Omental fat pad (tissue), 4 donors: ENCODE measurements around the gene ALDH1L2. TPM values are rescaled to one million over a fixed set of nuclear protein-coding genes. Genes with fewer than 3 reads are reported as not detected.
A peak's percentile ranks its signal among the peaks of the same experiment; 100 is the strongest.

Experiments
- ATAC-seq: fragments of 150-250 bp; one replicate; pipeline ENCODE4 v1.9.1; 2016; ENCODE audit warnings: mild to moderate bottlenecking, moderate library complexity; ENCODE audit not compliant: low FRiP score
- DNase-seq: peaks from one replicate; pipeline ENCODE4 v3.0.0-alpha.2; 2019; ENCODE audit warnings: low spot score
- total RNA-seq, 4 donors: library from RNA; depleted of rRNA; stranded (reverse); fragments of >200 nt; gene quantifications; one replicate each; pipeline ENCODE4 v1.1.0, GENCODE V29; 2016
- TF ChIP-seq, protein P1 (sequence below), 3 donors: fragments of 450-650 bp; IDR thresholded peaks; one replicate each; pipeline ENCODE4 v1.5.1; 2016 to 2017; ENCODE audit warnings: antibody characterized with exemption in 3 of 3, mild to moderate bottlenecking in 3 of 3, moderate library complexity in 2 of 3

ALDH1L2 gene
- total RNA-seq, 4 donors from 2014 or later = 3.7 to 22.4 (median 5.2) TPM

DNA sequence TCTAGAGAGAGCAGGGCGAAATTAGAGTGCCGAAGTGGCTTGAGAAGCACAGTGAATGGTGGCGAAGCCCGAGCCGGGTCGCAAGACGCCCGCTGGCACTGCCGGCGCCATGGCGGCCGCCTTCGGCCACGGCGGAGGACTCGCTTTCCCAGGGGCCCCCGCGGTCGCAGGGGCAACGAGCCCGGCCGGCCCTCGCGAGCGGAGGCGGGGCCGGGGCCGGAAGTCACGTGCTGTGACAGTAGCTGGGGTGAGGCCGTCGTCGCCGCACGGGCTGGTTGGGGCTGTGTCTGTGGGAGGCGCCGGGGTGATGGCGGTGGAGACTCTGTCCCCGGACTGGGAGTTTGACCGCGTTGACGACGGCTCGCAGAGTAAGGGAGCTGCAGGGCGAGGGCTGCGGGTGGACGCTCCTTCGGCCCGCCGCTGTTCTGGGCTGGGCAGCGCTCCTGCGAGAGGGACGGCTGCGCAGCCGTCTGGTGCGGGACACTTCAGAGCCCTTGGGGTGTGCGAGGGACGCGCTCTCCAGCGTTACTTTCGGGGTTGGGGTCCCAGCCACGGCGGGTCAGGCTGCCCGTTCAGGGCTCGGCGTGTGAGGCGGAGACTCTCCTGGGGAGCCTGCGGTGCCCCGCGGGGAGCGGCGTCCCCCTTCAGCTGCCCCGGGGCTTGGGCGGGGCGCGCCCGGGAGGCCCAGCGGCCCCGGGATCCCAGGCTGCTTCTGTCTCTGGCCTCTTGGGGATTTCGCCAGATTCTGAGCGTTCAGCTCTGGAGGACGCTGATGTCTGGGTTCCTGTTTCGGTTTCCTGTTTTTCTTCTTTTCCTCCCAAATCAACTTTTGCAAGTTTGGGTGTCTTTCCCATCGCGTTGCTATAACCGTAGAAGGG, 23.5 kb upstream of the ALDH1L2 start, which contains the start of gene WASHC4:
WASHC4 (plus strand) TSS at position 238 of the 878 bp plus-strand sequence; CDS start at position 308, 70 bp downstream.
- TF ChIP-seq, protein P1, sequence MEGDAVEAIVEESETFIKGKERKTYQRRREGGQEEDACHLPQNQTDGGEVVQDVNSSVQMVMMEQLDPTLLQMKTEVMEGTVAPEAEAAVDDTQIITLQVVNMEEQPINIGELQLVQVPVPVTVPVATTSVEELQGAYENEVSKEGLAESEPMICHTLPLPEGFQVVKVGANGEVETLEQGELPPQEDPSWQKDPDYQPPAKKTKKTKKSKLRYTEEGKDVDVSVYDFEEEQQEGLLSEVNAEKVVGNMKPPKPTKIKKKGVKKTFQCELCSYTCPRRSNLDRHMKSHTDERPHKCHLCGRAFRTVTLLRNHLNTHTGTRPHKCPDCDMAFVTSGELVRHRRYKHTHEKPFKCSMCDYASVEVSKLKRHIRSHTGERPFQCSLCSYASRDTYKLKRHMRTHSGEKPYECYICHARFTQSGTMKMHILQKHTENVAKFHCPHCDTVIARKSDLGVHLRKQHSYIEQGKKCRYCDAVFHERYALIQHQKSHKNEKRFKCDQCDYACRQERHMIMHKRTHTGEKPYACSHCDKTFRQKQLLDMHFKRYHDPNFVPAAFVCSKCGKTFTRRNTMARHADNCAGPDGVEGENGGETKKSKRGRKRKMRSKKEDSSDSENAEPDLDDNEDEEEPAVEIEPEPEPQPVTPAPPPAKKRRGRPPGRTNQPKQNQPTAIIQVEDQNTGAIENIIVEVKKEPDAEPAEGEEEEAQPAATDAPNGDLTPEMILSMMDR (IDR thresholded peaks at IDR 0.05) = no peak
- ATAC-seq (peak; percentile 99), DNase-seq (peak; percentile 76)

DNA sequence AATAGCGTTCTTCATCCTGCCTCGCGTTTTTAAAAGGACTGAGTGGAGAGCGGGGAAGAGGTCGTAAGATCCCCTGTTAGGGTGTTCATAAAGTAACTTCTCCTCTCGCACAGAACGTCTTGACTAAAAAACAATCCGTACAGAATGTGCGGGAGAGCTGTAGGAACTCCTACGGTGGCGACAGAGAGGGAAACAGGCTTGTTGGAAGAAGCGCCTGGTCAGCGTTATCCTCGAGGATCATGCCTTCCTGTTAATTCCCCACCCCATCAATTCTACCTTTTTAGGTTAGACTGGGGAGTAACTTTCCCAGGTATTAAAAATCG, 22.9 kb upstream of the ALDH1L2 start:
- TF ChIP-seq, protein P1 (IDR thresholded peaks at IDR 0.05) = no peak
- ATAC-seq = peak; percentile 44

DNA sequence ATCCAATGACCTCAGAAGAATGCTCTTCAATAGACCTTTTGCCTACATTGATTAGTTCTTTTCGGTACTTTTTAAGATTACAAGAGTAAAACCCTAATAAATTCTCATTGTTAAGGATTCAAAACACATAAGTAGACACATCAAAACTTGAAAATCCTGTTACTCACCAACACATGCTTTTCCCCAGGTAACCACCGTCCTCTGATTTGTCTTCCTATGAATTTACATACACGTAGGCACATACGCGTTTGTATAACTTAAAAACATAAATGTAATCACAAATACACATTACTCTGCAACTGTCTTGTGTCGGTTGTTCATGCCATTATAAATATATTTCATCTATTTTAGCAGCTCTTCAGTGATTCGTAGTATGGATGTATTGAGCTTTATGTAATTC, 22.4 kb upstream of the ALDH1L2 start:
- TF ChIP-seq, protein P1 (IDR thresholded peaks at IDR 0.05) = no peak
- DNase-seq (no peak), ATAC-seq (no peak)

More for the DNA sequence above, 22.9 kb upstream of the ALDH1L2 start:
- DNase-seq = no peak

DNA sequence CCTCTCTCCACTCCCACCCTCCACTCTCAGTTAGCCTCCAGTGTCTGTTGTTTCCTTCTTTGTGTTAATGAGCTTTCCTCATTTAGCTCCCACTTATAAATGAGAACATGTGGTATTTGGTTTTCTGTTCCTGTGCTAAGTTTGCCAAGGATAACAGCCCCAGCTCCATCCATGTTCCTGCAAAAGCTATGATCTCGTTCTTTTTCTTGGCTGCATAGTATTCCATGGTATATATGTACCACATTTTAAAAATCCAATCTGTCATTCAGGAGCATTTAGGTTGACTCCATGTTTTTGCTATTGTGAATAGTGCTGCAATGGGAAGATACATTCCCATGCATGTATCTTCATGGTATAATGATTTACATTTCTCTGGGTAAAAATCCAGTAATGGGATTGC, 20.5 kb upstream of the ALDH1L2 start:
- no peak for DNase-seq
- no peak for ATAC-seq
- TF ChIP-seq, protein P1 (IDR thresholded peaks at IDR 0.05) = no peak

DNA sequence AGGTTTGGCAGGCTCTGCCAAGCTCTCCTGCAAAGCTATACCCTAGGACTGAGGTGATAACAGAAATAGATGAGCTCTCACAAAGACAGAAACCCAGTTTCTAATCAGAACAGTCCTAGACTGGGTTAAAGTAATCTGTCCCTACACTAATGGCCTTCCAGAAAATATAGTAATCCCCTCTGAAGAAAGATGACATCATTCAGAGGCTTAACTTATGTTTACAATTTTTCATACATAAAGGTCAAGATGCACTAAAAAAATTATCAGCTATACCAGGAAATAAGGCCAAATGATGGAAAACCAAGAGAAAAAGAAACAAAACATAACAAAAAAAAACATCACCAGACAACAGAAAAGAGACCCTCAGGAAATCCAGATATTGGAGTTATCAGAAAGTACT, 18.4 kb upstream of the ALDH1L2 start:
- ATAC-seq (no peak), DNase-seq (no peak)
- TF ChIP-seq, protein P1 (IDR thresholded peaks at IDR 0.05) = no peak

DNA sequence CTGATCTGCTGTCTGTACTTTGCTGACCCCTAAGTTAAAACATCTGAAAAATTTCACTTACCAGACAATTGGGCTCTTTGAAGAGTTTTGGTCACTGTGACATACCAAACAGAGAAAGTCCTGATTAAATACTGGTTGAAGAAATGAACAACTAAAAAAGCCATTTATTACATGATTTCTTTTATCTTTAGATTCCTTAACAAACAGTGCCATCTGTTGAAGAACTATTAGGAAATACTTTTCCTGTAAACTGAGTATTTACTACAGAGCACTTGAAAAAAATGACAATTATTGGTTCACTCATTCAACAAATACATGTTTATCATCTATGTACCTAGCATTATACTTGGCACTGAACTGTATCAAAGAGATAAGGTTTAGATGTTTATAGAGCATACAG, 16.7 kb upstream of the ALDH1L2 start:
- TF ChIP-seq, protein P1 (IDR thresholded peaks at IDR 0.05) = no peak
- ATAC-seq = no peak

More for the DNA sequence above, 16.7 kb upstream of the ALDH1L2 start:
- DNase-seq = no peak
